Parathyroid adenoma (tissue), 2 donors: Measurements from ENCODE around the gene MASTL.

Experiments used
- H2AFZ ChIP-seq: fragments of 300-600 bp; sonication (generic); one replicate; pipeline ENCODE4 v1.7.0; 2017; ENCODE audit warnings: antibody characterized with exemption, mild to moderate bottlenecking
- H3K27ac ChIP-seq: fragments of 300-600 bp; sonication (generic); one replicate; pipeline ENCODE4 v1.7.0; 2017
- H3K27me3 ChIP-seq: fragments of 300-600 bp; sonication (generic); one replicate; pipeline ENCODE4 v1.7.0; 2017; ENCODE audit warnings: low read length; ENCODE audit not compliant: control insufficient read depth, insufficient read depth
- H3K36me3 ChIP-seq: fragments of 300-600 bp; sonication (generic); one replicate; pipeline ENCODE4 v1.7.0; 2017; ENCODE audit warnings: low read length; ENCODE audit not compliant: control insufficient read depth, insufficient read depth
- H3K4me1 ChIP-seq: fragments of 300-600 bp; sonication (generic); one replicate; pipeline ENCODE4 v1.7.0; 2017; ENCODE audit warnings: control low read depth
- H3K4me2 ChIP-seq: fragments of 300-600 bp; sonication (generic); one replicate; pipeline ENCODE4 v1.7.0; 2017; ENCODE audit warnings: low read length
- H3K4me3 ChIP-seq: fragments of 300-600 bp; sonication (generic); one replicate; pipeline ENCODE4 v1.7.0; 2017; ENCODE audit warnings: low read depth, low read length
- H3K79me2 ChIP-seq: fragments of 300-600 bp; sonication (generic); one replicate; pipeline ENCODE4 v1.7.0; 2017; ENCODE audit warnings: control low read depth
- H3K9ac ChIP-seq: fragments of 300-600 bp; sonication (generic); one replicate; pipeline ENCODE4 v1.7.0; 2017; ENCODE audit warnings: mild to moderate bottlenecking
- H3K9me3 ChIP-seq: fragments of 300-600 bp; sonication (generic); one replicate; pipeline ENCODE4 v1.7.0; 2017; ENCODE audit warnings: low read length; ENCODE audit not compliant: control insufficient read depth
- CTCF ChIP-seq: fragments of 300-600 bp; sonication (generic); IDR thresholded peaks from one replicate; pipeline ENCODE4 v1.7.0; 2017; ENCODE audit warnings: antibody characterized with exemption, mild to moderate bottlenecking
- donor health status: primary hyperparathyroidism.

The MASTL gene

DNA sequence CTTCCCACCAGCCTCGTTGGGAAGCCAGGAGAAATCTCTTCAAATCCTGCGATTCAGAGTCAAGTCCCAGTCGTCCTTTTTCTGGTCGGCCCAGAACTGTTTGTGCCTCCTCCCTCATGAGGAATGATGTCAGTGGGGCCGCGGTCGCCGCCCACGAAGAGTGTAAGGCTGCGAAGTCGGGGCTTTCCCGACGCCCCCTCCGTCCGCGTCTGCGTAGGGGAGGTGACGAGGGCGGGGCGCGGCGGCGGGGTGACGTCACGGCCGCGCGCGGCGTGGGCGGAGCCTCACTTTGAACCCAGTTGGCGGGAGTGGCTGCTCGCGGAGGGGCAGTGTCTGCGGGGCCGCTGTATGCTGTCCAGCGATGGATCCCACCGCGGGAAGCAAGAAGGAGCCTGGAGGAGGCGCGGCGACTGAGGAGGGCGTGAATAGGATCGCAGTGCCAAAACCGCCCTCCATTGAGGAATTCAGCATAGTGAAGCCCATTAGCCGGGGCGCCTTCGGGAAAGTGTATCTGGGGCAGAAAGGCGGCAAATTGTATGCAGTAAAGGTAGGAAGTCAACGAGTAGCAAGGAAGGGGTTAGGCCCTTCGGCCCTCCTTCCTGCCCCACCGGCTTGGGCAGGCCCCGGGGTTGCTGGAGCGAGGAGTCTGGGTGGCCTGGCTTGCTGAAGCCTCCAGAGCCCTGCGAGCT, at the start of gene MASTL:
Gene MASTL, plus strand, starts transcription at position 287 of the 689 bp plus-strand sequence. Its CDS starts 75 bp downstream, at position 362.
- Histone ChIP-seq H3K27me3 (no peaks in the 10 kb centered on the region), H3K9me3 (no peaks in the 10 kb centered on the region), H3K36me3 (no peaks in the 10 kb centered on the region), H2AFZ (peak within 1 kb of the TSS; percentile 82), H3K4me2 (peak within 1 kb of the TSS; percentile 99), H3K27ac (peak within 1 kb of the TSS; percentile 99), H3K4me1 (peaks cover 9% of the 10 kb centered on the region), H3K79me2 (peaks cover 31% of the 10 kb centered on the region), H3K9ac (peak within 1 kb of the TSS; percentile 86), H3K4me3 (peak within 1 kb of the TSS; percentile 100)
- no peak for TF ChIP-seq CTCF

- H3K4me1 ChIP-seq: no peaks in the 10 kb centered on the region
- H2AFZ ChIP-seq: no peak overlapping the region
- H3K9me3 ChIP-seq: no peaks in the 10 kb centered on the region
- H3K79me2 ChIP-seq: no peaks in the 10 kb centered on the region
- H3K9ac ChIP-seq: no peak overlapping the region
- TF ChIP-seq CTCF: no peak
- H3K4me2 ChIP-seq: no peak overlapping the region
- H3K4me3 ChIP-seq: no peak overlapping the region
- no peak overlapping the region for H3K27ac ChIP-seq
- no peaks in the 10 kb centered on the region for H3K36me3 ChIP-seq
- H3K27me3 ChIP-seq: no peaks in the 10 kb centered on the region
Measured at GRCh38 chr10:27108165-27108564, 47.0 kb upstream of the MASTL start.

- no peaks in the 10 kb centered on the region for H3K36me3 ChIP-seq
- no peaks in the 10 kb centered on the region for H3K79me2 ChIP-seq
- no peak overlapping the region for H3K27ac ChIP-seq
- no peak overlapping the region for H2AFZ ChIP-seq
- H3K27me3 ChIP-seq: no peaks in the 10 kb centered on the region
- no peak overlapping the region for H3K9ac ChIP-seq
- H3K4me3 ChIP-seq: no peak overlapping the region
- no peaks in the 10 kb centered on the region for H3K4me1 ChIP-seq
- H3K4me2 ChIP-seq: no peak overlapping the region
- no peaks in the 10 kb centered on the region for H3K9me3 ChIP-seq
- TF ChIP-seq CTCF: no peak
Measured at GRCh38 chr10:27134371-27134770, 20.8 kb upstream of the MASTL start.

GRCh38 chr10:27138277-27138676, 16.9 kb upstream of the MASTL start:
- Histone ChIP-seq H3K4me1 (no peaks in the 10 kb centered on the region), H3K4me3 (no peak overlapping the region), H3K36me3 (no peaks in the 10 kb centered on the region), H3K27ac (no peak overlapping the region), H3K4me2 (no peak overlapping the region), H3K79me2 (peaks cover 6% of the 10 kb centered on the region), H3K27me3 (no peaks in the 10 kb centered on the region), H3K9ac (no peak overlapping the region), H3K9me3 (no peaks in the 10 kb centered on the region), H2AFZ (no peak overlapping the region)
- no peak for TF ChIP-seq CTCF

DNA sequence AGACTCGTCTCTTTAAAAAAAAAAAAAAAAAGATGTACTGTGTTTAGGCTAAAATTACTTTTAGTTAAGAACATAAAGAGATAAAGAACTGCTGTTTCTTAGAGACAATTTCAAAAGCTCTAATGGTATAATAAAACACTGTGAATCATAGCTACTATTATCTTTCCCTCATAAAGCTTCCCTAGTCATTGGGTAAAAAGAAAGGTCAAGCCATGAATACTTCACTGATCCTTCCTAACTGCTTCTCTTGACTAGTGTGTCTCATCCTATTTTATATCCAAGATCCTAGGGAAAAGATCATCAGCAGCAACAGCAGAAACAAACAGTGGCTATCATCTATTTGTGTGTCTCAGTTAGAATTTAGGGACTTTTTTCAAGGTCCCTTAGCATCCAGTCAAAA, 11.5 kb upstream of the MASTL start:
- Histone ChIP-seq H3K27ac (no peak overlapping the region), H3K4me1 (no peaks in the 10 kb centered on the region), H3K36me3 (no peaks in the 10 kb centered on the region), H3K9me3 (no peaks in the 10 kb centered on the region), H2AFZ (no peak overlapping the region), H3K4me2 (no peak overlapping the region), H3K27me3 (no peaks in the 10 kb centered on the region), H3K4me3 (no peak overlapping the region), H3K79me2 (peaks cover 26% of the 10 kb centered on the region), H3K9ac (no peak overlapping the region)
- no peak for TF ChIP-seq CTCF
